HFFc6 (cell line): ENCODE data around the gene EGLN3. TPM values are rescaled to one million over a fixed set of nuclear protein-coding genes. Genes with fewer than 3 reads are reported as not detected.

Experiments used
- DNase-seq: peaks from one replicate; pipeline ENCODE4 v3.0.0-alpha.2; 2018
- H3K27ac Mint-ChIP-seq: 2 replicates; pipeline ENCODE4 v1.8.0; 2020; ENCODE audit warnings: mild to moderate bottlenecking, mixed read lengths
- H3K27me3 Mint-ChIP-seq: 2 replicates; pipeline ENCODE4 v1.8.0; 2021; ENCODE audit warnings: mild to moderate bottlenecking, moderate library complexity, mixed read lengths; ENCODE audit not compliant: insufficient read depth
- H3K36me3 Mint-ChIP-seq: 2 replicates; pipeline ENCODE4 v1.8.0; 2021; ENCODE audit warnings: low read depth, mixed read lengths
- H3K4me1 Mint-ChIP-seq: 2 replicates; pipeline ENCODE4 v1.8.0; 2020; ENCODE audit warnings: low read depth, mixed read lengths
- H3K4me3 Mint-ChIP-seq: 2 replicates; pipeline ENCODE4 v1.8.0; 2020; ENCODE audit warnings: mild to moderate bottlenecking, moderate library complexity, mixed read lengths
- H3K9me3 Mint-ChIP-seq: 2 replicates; pipeline ENCODE4 v1.8.0; 2020; ENCODE audit warnings: mild to moderate bottlenecking, mixed read lengths
- CTCF ChIP-seq: fragments of 200-600 bp; sonication (generic); IDR thresholded peaks from 2 replicates; pipeline ENCODE4 v1.5.0; 2021; ENCODE audit warnings: antibody characterized with exemption, mild to moderate bottlenecking
- total RNA-seq, 6 experiments: library from RNA; stranded (reverse); fragmentation: NEBNext Ultra II Directional; extraction: Animal tissue kit (Norgen Biotek cat#: 25700); gene quantifications; 2 replicates in 1 of 6; 3 replicates in 5 of 6; pipeline ENCODE4 v1.2.3, GENCODE V29; 2021

The EGLN3 gene
- total RNA-seq, 6 experiments from 2014 or later = 0.19 TPM; not detected in 5

- H3K4me3 Mint-ChIP-seq = no peak overlapping the region
- H3K4me1 Mint-ChIP-seq = no peaks in the 10 kb centered on the region
- no peak overlapping the region for H3K27ac Mint-ChIP-seq
- no peak for DNase-seq
- no peaks in the 10 kb centered on the region; the same call in 1 of the 2 replicates for H3K9me3 Mint-ChIP-seq
- no peaks in the 10 kb centered on the region for H3K36me3 Mint-ChIP-seq
- no peak for TF ChIP-seq CTCF
- H3K27me3 Mint-ChIP-seq = peaks cover 2% of the 10 kb centered on the region; the same call in 1 of the 2 replicates
These were observed 2.6 kb downstream of the EGLN3 start for GRCh38 chr14:33948145-33948868.

- H3K27me3 Mint-ChIP-seq = peaks cover 2% of the 10 kb centered on the region; the same call in 1 of the 2 replicates
- H3K4me1 Mint-ChIP-seq = no peaks in the 10 kb centered on the region
- no peak overlapping the region for H3K27ac Mint-ChIP-seq
- no peak overlapping the region for H3K4me3 Mint-ChIP-seq
- TF ChIP-seq CTCF = no peak
- H3K36me3 Mint-ChIP-seq = no peaks in the 10 kb centered on the region
- no peak for DNase-seq
- H3K9me3 Mint-ChIP-seq = no peaks in the 10 kb centered on the region; the same call in 1 of the 2 replicates
These were observed 4.0 kb downstream of the EGLN3 start for GRCh38 chr14:33946679-33947476.

- H3K4me1 Mint-ChIP-seq = no peaks in the 10 kb centered on the region
- no peaks in the 10 kb centered on the region for H3K36me3 Mint-ChIP-seq
- no peak for TF ChIP-seq CTCF
- H3K9me3 Mint-ChIP-seq = no peaks in the 10 kb centered on the region; the same call in 1 of the 2 replicates
- no peak for DNase-seq
- peaks cover 2% of the 10 kb centered on the region; the same call in 1 of the 2 replicates for H3K27me3 Mint-ChIP-seq
- H3K27ac Mint-ChIP-seq = no peak overlapping the region
- H3K4me3 Mint-ChIP-seq = no peak overlapping the region
These were observed 5.4 kb downstream of the EGLN3 start for GRCh38 chr14:33945210-33946088.

- H3K36me3 Mint-ChIP-seq = no peaks in the 10 kb centered on the region
- H3K27ac Mint-ChIP-seq = no peak overlapping the region
- no peaks in the 10 kb centered on the region for H3K4me1 Mint-ChIP-seq
- TF ChIP-seq CTCF = no peak
- H3K9me3 Mint-ChIP-seq = no peaks in the 10 kb centered on the region; the same call in 1 of the 2 replicates
- no peaks in the 10 kb centered on the region; the same call in 1 of the 2 replicates for H3K27me3 Mint-ChIP-seq
- H3K4me3 Mint-ChIP-seq = no peak overlapping the region
- no peak for DNase-seq
These were observed 7.6 kb downstream of the EGLN3 start for GRCh38 chr14:33943096-33943883.
